ENCODE data around the gene RAMACL. TPM values are rescaled to one million over a fixed set of nuclear protein-coding genes. Genes with fewer than 3 reads are reported as not detected.
"Not testable (repeated sequence)": the region's sequence is repeated elsewhere in the genome, so short reads cannot be mapped to it uniquely, and the experiment has no call there.

The RAMACL gene
- total RNA-seq, 2 experiments from 2014 or later, result 0.25 to 0.32 TPM

- Mint-ChIP-seq H3K4me1 (peaks cover 22% of the 10 kb centered on the region), H3K4me3 (no peak overlapping the region), H3K9me3 (no peaks in the 10 kb centered on the region), H3K27me3 (no peaks in the 10 kb centered on the region), H3K27ac (no peak overlapping the region), H3K36me3 (ENCODE audit: low read depth) (no peaks in the 10 kb centered on the region)
- CTCF ChIA-PET, result no interaction called here
- no peak for DNase-seq
- POLR2A ChIA-PET, result no interaction called here
These were observed 1.3 kb upstream of the RAMACL start for GRCh38 chr6:166587631-166588413.

DNA sequence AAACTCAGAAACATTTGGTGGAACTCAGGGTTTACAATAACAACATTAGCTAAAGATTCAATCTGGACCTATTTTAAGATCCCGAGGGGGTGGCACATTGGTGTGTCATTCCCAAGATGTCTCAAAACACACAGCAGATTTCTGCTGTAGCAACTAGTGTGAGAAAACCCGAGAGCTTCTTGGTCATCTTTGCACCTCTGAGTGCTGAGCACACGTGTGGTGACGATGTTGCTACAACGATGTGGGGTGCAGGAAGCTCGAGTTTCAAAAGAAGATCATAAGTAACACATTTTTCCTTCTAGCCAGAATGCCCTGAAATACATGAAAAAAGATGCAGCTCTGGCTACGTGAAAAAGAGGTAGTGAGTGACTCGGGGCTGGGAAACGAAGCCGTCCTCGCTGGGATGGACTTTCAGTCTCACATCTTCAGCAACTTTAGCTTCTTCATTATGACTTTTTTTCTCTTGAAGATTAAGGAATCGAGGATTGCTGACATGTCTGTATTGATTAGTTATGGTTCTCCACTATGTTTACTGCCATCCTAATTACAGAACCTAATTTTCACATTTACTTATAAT, 1.5 kb downstream of the RAMACL start:
- Mint-ChIP-seq H3K36me3 (ENCODE audit: low read depth) (no peaks in the 10 kb centered on the region), H3K9me3 (no peaks in the 10 kb centered on the region), H3K4me1 (peaks cover 22% of the 10 kb centered on the region), H3K4me3 (no peak overlapping the region), H3K27ac (no peak overlapping the region), H3K27me3 (no peaks in the 10 kb centered on the region)
- ChIA-PET POLR2A (interaction anchor here (0.6 kb wide), 1 partner anchor 73 kb away, joined by 3 read pairs; no protein-coding TSS in a partner anchor), CTCF (interaction anchor here (0.6 to 1.6 kb wide), 2 partner anchors 14 to 42 kb away, joined by 4 read pairs; no protein-coding TSS in a partner anchor)
- no peak for DNase-seq

DNA sequence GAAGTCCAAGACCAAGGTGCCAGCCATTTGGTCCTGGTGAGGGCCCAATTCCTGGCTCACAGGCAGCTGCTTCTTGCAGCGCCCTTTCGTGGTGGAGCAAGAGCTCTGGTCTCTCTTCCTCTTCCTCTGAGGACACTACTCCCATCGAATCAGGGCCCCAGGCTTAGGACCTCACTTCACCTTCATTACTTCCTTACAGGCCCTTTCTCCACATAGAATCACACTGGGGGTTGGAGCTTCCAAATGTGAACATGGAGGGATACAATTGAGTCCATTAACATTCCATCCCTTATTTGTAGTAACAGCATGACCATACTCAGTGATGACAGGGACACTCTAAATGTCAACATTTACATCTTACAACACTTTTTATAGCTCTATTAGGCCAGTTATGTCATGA, 2.3 kb downstream of the RAMACL start:
- H3K4me3 Mint-ChIP-seq, result no peak overlapping the region
- no peaks in the 10 kb centered on the region for H3K9me3 Mint-ChIP-seq
- H3K4me1 Mint-ChIP-seq, result peaks cover 18% of the 10 kb centered on the region
- ChIA-PET CTCF (interaction anchor here (1.3 to 1.6 kb wide), 2 partner anchors 13 to 14 kb away, joined by 4 read pairs; no protein-coding TSS in a partner anchor), POLR2A (no interaction called here)
- no peaks in the 10 kb centered on the region for H3K27me3 Mint-ChIP-seq
- DNase-seq, result no peak
- H3K27ac Mint-ChIP-seq, result no peak overlapping the region
- H3K36me3 Mint-ChIP-seq (ENCODE audit: low read depth), result no peaks in the 10 kb centered on the region

DNA sequence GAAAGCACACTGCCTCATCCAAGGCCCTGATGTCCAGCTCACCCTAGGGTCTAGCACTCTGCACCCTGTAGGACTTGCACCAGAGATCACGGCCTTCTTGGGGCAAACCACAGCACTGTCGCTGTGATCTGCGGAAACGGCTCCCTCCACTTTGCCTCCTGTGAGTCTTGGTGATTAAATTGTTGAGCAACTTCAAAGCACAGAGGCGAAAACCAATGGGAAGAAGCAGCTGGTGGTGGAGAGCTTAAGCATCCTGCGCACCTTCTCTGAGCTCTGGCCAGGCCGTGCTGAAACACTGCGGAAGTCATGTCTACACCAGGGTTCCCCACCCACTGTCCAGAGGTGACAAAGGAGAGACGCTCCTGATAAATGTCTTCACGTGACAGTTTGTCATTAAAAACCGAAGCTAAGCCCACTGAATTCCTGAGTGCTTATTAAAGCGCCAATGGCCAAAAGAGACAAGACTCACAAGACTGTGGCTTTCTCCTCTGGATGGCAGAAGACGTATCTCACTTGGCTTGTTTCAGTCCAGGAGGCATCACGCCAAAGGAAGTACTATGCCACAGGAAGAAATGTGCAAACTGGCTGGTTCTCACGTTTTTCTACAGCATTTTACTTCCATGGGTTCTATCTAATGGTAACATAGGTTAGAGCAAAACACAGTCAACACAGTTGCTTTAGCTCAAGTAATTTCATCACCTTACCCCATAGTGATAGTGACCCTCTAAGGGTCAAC, 3.1 kb downstream of the RAMACL start:
- Mint-ChIP-seq H3K36me3 (ENCODE audit: low read depth) (no peaks in the 10 kb centered on the region), H3K4me1 (peaks cover 10% of the 10 kb centered on the region), H3K27ac (no peak overlapping the region), H3K4me3 (no peak overlapping the region), H3K27me3 (no peaks in the 10 kb centered on the region), H3K9me3 (no peaks in the 10 kb centered on the region)
- ChIA-PET POLR2A (no interaction called here), CTCF (interaction anchor here (1.3 to 1.6 kb wide), 2 partner anchors 14 to 15 kb away, joined by 4 read pairs; no protein-coding TSS in a partner anchor)
- DNase-seq, result no peak

GRCh38 chr6:166582258-166582657, 4.2 kb downstream of the RAMACL start:
- Mint-ChIP-seq H3K27me3 (no peaks in the 10 kb centered on the region), H3K4me1 (peaks cover 10% of the 10 kb centered on the region), H3K4me3 (no peak overlapping the region), H3K27ac (no peak overlapping the region), H3K9me3 (no peaks in the 10 kb centered on the region), H3K36me3 (ENCODE audit: low read depth) (no peaks in the 10 kb centered on the region)
- POLR2A ChIA-PET, result no interaction called here
- CTCF ChIA-PET, result no interaction called here
- no peak for DNase-seq

DNA sequence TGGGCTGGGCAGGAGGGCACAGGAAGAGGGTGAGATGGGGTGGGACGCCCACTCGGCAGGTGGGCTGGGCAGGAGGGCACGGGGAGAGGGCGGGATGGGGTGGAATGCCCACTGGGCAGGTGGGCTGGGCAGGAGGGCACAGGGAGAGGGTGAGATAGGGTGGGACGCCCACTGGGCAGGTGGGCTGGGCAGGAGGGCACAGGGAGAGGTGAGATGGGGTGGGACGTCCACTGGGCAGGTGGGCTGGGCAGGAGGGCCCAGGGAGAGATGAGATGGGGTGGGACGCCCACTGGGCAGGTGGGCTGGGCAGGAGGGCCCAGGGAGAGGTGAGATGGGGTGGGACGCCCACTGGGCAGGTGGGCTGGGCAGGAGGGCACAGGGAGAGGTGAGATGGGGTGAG, 4.7 kb downstream of the RAMACL start:
- H3K4me3 Mint-ChIP-seq; POLR2A ChIA-PET; H3K36me3 Mint-ChIP-seq (ENCODE audit: low read depth); DNase-seq; H3K27ac Mint-ChIP-seq; H3K9me3 Mint-ChIP-seq; H3K27me3 Mint-ChIP-seq; CTCF ChIA-PET: not testable (repeated sequence)
- peaks cover 10% of the 10 kb centered on the region for H3K4me1 Mint-ChIP-seq

DNA sequence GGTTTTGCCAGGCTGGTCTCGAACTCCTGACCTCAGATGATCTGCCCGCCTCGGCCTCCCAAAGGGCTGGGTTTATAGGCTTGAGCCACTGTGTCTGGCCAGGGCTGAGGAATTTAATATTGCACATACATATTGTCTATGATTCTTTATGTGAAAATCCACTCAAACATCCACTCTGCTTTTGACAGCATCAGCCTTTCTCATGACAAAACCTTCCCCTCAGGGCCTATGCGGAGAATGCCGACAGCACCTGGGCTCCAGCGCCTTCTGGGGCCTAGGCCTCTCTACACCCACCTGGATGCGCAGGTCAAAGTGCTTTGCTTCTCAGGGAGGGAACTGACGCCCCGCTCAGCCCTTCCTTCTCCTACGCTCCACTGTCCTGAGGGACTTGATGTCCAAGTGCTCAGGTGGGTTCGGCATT, 5.4 kb downstream of the RAMACL start:
- no peak for DNase-seq
- no peak overlapping the region for H3K27ac Mint-ChIP-seq
- H3K4me1 Mint-ChIP-seq, result peaks cover 10% of the 10 kb centered on the region
- H3K9me3 Mint-ChIP-seq, result no peaks in the 10 kb centered on the region
- no peak overlapping the region for H3K4me3 Mint-ChIP-seq
- no peaks in the 10 kb centered on the region for H3K36me3 Mint-ChIP-seq (ENCODE audit: low read depth)
- POLR2A ChIA-PET, result no interaction called here
- CTCF ChIA-PET, result no interaction called here
- H3K27me3 Mint-ChIP-seq, result no peaks in the 10 kb centered on the region

- H3K27me3 Mint-ChIP-seq, result no peaks in the 10 kb centered on the region
- no peak for DNase-seq
- H3K9me3 Mint-ChIP-seq, result no peaks in the 10 kb centered on the region
- no peak overlapping the region for H3K4me3 Mint-ChIP-seq
- no peak overlapping the region for H3K27ac Mint-ChIP-seq
- CTCF ChIA-PET, result no interaction called here
- H3K4me1 Mint-ChIP-seq, result peaks cover 10% of the 10 kb centered on the region
- POLR2A ChIA-PET, result no interaction called here
- H3K36me3 Mint-ChIP-seq (ENCODE audit: low read depth), result no peaks in the 10 kb centered on the region
These were observed 6.1 kb downstream of the RAMACL start for GRCh38 chr6:166580076-166581050.

DNA sequence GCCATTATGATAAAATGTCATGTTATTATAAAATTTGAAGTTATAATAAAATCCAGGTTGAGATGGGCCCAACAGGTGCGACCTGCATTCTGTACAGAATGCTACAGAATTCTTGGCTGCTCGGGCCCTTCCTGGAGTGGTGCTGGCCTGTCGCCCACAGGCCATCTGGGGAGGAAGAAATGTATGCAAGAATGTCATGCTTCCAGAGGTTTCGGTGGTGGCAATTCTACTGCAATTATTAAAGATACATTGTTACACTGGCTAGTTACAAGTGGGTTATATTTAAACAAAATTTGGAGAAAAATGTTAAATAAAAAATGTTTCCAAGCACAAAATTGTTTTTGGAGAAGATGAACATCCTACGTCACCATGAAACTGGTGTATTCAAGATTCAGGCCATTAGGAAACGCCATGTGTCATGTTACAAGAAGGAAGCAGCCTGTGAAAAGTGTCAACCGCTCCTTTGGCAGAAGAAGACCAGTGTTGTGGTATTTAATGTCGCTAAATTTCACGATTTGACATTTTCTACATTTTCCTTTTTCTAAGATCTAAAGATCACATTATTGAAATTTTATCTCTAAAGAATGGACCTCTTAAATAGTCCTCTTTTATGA, 7.1 kb downstream of the RAMACL start:
- POLR2A ChIA-PET, result no interaction called here
- Mint-ChIP-seq H3K27ac (no peak overlapping the region), H3K27me3 (no peaks in the 10 kb centered on the region), H3K4me1 (peaks cover 10% of the 10 kb centered on the region), H3K4me3 (no peak overlapping the region), H3K9me3 (no peaks in the 10 kb centered on the region), H3K36me3 (ENCODE audit: low read depth) (no peaks in the 10 kb centered on the region)
- CTCF ChIA-PET, result no interaction called here
- no peak for DNase-seq

GRCh38 chr6:166578536-166579236, 7.8 kb downstream of the RAMACL start:
- Mint-ChIP-seq H3K27me3 (no peaks in the 10 kb centered on the region), H3K4me1 (peaks cover 7% of the 10 kb centered on the region), H3K36me3 (ENCODE audit: low read depth) (no peaks in the 10 kb centered on the region), H3K9me3 (no peaks in the 10 kb centered on the region), H3K27ac (no peak overlapping the region), H3K4me3 (no peak overlapping the region)
- ChIA-PET CTCF (interaction anchor here (1.0 kb wide), 1 partner anchor 48 kb away, joined by 3 read pairs; the partner anchor contains the start of gene RPS6KA2), POLR2A (no interaction called here)
- DNase-seq, result no peak

DNA sequence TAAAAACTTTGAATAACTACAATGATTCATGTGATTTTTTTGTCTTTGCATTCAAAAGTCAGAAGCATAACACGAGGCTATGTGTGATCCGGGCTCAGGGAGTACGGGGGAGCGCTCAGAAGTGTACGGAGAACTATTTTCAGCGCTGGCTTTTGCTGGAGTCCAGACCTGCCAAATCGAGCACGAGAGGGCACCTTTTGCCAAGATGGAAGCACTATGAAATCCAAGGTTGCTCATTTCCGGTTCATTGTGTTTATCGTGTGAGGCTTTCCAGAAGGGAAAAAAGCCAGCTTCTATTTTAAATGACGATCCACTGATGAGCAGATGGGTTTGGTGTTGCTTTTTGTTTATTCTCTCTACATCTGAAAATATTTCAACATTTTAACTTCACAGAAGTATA, 11.3 kb downstream of the RAMACL start:
- no peak overlapping the region for H3K27ac Mint-ChIP-seq
- DNase-seq, result no peak
- no peaks in the 10 kb centered on the region for H3K27me3 Mint-ChIP-seq
- ChIA-PET CTCF (no interaction called here), POLR2A (no interaction called here)
- no peak overlapping the region for H3K4me3 Mint-ChIP-seq
- no peaks in the 10 kb centered on the region for H3K9me3 Mint-ChIP-seq
- H3K36me3 Mint-ChIP-seq (ENCODE audit: low read depth), result no peaks in the 10 kb centered on the region
- H3K4me1 Mint-ChIP-seq, result no peaks in the 10 kb centered on the region

All from activated CD4-positive, alpha-beta T cell treated with anti-CD3 and anti-CD28 coated beads, Interleukin-2, amount 10 ng/mL, durations not matched to agents 7 days and 5 days (primary cell).